ENCODE measurements around the gene FGF5.

DNA sequence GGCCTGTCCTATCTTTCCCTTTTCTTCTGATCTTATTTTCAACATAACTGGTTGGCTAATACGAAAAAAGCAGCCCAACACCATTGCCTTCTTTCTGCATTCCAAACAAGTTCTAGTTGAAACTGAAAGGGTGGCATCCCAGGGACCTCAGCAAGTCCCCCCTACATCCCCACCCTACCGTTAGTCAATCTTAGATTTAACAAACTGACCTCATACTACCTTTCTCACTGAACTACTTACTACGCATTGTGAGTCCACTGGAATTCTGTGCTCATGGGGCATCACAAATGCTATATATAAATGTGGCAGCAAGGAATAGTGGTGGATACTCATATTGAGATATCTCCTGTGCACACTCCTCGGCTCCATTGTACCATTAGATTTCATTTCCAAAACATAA, 33.1 kb upstream of the FGF5 start:
- TF ChIP-seq POLR2A (IDR thresholded peaks at IDR 0.05) = no peak
- TF ChIP-seq, protein P1, sequence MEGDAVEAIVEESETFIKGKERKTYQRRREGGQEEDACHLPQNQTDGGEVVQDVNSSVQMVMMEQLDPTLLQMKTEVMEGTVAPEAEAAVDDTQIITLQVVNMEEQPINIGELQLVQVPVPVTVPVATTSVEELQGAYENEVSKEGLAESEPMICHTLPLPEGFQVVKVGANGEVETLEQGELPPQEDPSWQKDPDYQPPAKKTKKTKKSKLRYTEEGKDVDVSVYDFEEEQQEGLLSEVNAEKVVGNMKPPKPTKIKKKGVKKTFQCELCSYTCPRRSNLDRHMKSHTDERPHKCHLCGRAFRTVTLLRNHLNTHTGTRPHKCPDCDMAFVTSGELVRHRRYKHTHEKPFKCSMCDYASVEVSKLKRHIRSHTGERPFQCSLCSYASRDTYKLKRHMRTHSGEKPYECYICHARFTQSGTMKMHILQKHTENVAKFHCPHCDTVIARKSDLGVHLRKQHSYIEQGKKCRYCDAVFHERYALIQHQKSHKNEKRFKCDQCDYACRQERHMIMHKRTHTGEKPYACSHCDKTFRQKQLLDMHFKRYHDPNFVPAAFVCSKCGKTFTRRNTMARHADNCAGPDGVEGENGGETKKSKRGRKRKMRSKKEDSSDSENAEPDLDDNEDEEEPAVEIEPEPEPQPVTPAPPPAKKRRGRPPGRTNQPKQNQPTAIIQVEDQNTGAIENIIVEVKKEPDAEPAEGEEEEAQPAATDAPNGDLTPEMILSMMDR (IDR thresholded peaks at IDR 0.05) = no peak
